Stimulated activated CD8-positive, alpha-beta memory T cell treated with anti-CD3 and anti-CD28 coated beads, Interleukin-12 subunit alpha, Interleukin-12 subunit beta, amount 100 ng/mL, for 24 hours (primary cell): ENCODE measurements around the gene AKAP13.
"Not testable (repeated sequence)": the region's sequence is repeated elsewhere in the genome, so short reads cannot be mapped to it uniquely, and the experiment has no call there.

Experiments
- DNase-seq: peaks from one replicate; pipeline ENCODE4 v3.0.0-alpha.2; 2020; ENCODE audit errors: extremely low read depth

AKAP13 gene

GRCh38 chr15:85571780-85572179 is 191.4 kb downstream of the AKAP13 start:
- DNase-seq, result no peak

DNA sequence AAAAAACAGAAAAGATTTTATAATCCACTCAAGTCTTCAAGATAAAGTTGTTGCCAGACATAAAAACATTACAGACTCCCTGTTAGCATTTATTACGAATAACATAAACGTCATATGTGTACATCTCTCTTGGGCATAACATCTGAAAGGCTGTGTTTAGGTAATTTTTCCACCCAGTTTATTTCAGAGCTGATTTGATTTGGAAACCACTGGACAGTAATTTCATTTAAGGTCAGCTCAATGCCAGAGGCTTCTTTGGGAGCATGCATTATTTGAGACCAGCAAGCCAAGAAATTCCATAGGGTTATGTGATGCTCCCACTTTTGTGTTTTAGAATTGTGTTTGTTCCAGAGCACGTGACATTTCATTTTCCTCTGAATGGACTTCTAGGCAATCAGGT is 196.0 kb downstream of the AKAP13 start:
- DNase-seq, result no peak

DNA sequence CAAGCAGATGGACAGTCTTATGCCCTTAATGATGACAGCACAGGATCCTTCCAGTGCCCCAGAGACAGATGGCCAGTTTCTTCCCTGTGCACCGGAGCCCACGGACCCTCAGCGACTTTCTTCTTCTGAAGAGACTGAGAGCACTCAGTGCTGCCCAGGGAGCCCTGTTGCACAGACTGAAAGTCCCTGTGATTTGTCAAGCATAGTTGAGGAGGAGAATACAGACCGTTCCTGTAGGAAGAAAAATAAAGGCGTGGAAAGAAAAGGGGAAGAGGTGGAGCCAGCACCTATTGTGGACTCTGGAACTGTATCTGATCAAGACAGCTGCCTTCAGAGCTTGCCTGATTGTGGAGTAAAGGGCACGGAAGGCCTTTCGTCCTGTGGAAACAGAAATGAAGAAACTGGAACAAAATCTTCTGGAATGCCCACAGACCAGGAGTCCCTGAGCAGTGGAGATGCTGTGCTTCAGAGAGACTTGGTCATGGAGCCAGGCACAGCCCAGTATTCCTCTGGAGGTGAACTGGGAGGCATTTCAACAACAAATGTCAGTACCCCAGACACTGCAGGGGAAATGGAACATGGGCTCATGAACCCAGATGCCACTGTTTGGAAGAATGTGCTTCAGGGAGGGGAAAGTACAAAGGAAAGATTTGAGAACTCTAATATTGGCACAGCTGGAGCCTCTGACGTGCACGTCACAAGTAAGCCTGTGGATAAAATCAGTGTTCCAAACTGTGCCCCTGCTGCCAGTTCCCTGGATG is 198.7 kb downstream of the AKAP13 start:
- no peak for DNase-seq

- no peak for DNase-seq
Measured at GRCh38 chr15:85579957-85580694, 199.7 kb downstream of the AKAP13 start.

- DNase-seq, result no peak
Measured at GRCh38 chr15:85580879-85581278, 200.5 kb downstream of the AKAP13 start.

- DNase-seq, result no peak
Measured at GRCh38 chr15:85581495-85581894, 201.1 kb downstream of the AKAP13 start.

- no peak for DNase-seq
Measured at GRCh38 chr15:85582131-85583079, 202.0 kb downstream of the AKAP13 start.

DNA sequence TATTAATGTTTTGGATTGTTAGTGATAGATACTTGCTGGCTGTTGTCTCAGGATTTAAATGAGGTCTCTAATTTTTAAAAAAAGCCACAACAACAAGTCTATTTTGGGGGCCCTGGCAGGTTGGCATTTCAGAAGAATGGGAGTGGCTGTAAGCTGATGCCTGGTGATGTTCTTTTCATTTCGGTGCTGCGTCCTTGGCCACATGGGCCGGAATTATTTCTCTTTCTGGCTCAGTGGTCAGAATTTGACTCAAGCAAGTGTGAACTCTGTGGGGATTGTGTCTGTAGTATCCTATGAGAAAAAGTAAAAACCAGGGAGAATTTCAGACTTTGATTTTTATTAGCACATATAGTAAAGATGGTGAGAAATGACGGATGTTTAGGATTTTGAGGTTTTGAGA is 203.0 kb downstream of the AKAP13 start:
- DNase-seq, result no peak

- no peak for DNase-seq
Measured at GRCh38 chr15:85583923-85584390, 203.6 kb downstream of the AKAP13 start.

- DNase-seq, result no peak
Measured at GRCh38 chr15:85584872-85585271, 204.5 kb downstream of the AKAP13 start.

GRCh38 chr15:85586196-85586595 is 205.8 kb downstream of the AKAP13 start:
- not testable (repeated sequence) for DNase-seq

GRCh38 chr15:85587707-85588411 is 207.5 kb downstream of the AKAP13 start:
- no peak for DNase-seq

DNA sequence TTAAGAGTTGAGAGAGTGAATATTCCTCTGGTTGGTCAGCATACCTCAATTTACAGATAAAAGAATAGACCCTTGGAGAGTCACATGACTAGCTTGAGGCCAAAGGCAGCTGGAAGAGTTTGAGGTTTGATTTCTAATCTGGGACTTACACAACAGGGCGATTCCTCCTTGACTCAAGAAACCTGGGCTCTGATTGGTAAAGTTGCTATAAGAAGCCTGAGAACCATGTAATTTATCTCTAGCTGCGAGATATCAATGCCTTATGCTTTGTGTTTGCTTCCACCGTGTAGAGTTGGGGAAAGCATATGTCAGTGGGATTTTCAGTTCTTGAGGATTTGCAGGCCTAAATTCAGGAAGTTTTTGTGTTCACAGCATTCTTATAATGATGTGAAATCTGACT is 208.3 kb downstream of the AKAP13 start:
- DNase-seq, result no peak

DNA sequence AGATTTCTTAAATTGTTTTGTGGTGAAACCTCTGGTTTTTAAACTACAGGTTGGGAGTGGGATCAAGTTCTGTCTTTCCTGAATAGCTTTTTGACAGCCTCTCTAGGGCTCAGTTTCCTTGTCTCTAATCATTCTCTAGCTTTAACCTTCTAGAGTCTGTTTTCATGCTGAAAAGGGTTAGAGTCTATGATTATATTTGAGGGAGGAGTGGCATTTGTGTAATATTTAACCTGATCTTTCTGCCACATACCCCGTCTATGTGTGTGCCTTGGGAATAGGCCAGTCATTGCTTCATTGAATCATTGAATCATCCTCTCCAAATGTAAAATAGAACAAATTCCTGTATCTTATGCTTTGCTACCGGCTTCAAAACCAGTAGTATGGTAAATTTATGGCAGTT is 209.4 kb downstream of the AKAP13 start:
- DNase-seq, result no peak

- no peak for DNase-seq
Measured at GRCh38 chr15:85591622-85592021, 211.2 kb downstream of the AKAP13 start.

- no peak for DNase-seq
Measured at GRCh38 chr15:85592148-85592547, 211.7 kb downstream of the AKAP13 start.

DNA sequence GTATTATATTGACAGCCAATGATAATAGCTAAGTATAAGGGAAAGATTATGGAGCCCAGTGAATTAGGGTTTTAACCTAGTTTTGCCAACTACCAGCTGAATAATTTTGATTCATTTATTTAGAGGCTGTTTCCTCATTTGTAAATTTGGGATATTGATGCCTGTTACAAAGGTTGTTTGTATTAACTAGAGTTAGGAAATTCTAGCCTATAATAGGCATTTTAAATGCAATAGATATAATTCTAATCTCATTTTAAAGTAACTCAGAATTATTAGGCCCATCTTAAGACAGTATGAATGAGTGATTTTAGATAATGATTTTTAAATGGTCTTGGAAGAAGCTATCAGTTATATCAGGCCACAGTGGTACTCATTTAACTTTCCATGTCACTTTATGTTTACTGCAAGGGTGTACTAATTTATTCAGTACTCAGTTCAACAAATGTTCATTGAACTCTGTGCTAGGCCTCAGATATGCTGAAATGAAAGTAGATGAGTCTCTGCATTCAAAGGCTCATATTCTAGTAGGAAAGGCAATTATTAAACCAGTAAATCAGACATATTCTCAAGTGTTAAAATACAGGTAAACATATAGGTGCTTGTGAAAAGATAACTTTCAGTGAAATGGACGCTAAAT is 213.5 kb downstream of the AKAP13 start:
- no peak for DNase-seq

- no peak for DNase-seq
Measured at GRCh38 chr15:85595804-85596536, 215.6 kb downstream of the AKAP13 start.

GRCh38 chr15:85597155-85597815 is 216.9 kb downstream of the AKAP13 start:
- DNase-seq, result no peak

- DNase-seq, result no peak
Measured at GRCh38 chr15:85598219-85598618, 217.8 kb downstream of the AKAP13 start.
